Subcutaneous preadipocyte (primary cell): Measurements from ENCODE around the gene GUCD1. TPM values are rescaled to one million over a fixed set of nuclear protein-coding genes. Genes with fewer than 3 reads are reported as not detected.

ENCODE experiments used
- total RNA-seq: library from RNA; depleted of rRNA; stranded (reverse); fragments of >200 nt; gene quantifications from 2 replicates; pipeline ENCODE4 v1.2.3, GENCODE V29; 2012

GUCD1 gene
- 168 and 194 TPM in 2 replicates for total RNA-seq

GRCh38 chr22:24554313-24555164, at the start of gene GUCD1:
Gene GUCD1, minus strand, starts transcription at chr22:24555138. Its CDS starts 147 bp downstream, at chr22:24554991.

GRCh38 chr22:24602847-24603769, 48.2 kb upstream of the GUCD1 start, which contains the start of gene GGT1:
Gene GGT1, plus strand, starts transcription at chr22:24603193. Its CDS starts 7,889 bp downstream, at chr22:24611082.

DNA sequence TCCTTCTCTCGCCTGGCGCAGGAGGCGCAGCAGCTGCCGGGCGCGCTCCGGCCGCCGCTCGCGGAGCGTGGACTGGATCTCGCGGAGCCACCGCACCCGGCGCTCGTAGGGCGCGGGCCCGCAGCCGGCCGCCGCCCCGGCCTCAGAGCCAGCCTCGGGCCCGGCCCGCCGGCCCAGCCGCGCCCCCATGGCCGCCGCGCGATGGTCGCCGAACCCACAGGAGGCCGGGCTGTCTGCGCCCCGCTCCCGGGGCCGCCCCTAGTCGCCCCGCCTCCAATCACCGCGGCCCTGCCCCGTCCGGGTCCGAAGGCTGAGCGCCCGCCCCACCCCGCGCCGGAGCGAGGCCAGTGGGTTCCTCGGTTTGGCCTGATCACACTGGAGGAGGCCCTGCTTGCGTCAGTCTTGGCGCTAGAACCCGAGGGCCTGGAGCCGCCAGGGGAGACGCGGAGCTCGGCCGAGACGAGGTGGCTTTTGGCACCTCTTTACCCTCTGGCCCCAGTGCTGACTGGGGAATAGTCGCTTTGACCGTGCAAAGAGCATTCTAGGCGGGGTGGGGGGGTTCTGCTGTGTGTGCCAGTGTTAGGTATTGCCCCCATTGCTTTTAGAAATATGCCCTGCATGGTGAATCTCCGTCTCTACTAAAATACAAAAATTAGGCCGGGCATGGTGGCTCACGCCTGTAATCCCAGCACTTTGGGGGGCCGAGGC, 38.1 kb upstream of the GUCD1 start, which contains the start of gene LRRC75B:
Gene LRRC75B (minus strand): TSS at position 223 of the 708 bp plus-strand sequence. CDS start 34 bp downstream, at position 189.

GRCh38 chr22:24555165-24556039, 464 bp upstream of the GUCD1 start, which contains the start of gene SNRPD3:
Gene SNRPD3, plus strand, starts transcription at chr22:24555999. Its CDS starts 1,676 bp downstream, at chr22:24557675.

GRCh38 chr22:24494528-24495364, 60.2 kb downstream of the GUCD1 start, which contains the start of gene UPB1:
Gene UPB1, plus strand, starts transcription at chr22:24495332. Its CDS starts 72 bp downstream, at chr22:24495404.

Other genes starting within 250 kb of the GUCD1 start
- 1.1 and 4.1 TPM in 2 replicates for gene ADORA2A, start 127.5 kb downstream of the GUCD1 start, total RNA-seq
- gene UPB1, start 59.8 kb downstream of the GUCD1 start, total RNA-seq: not detected in 2 replicates
- gene SNRPD3, start 861 bp upstream of the GUCD1 start, total RNA-seq: 85.8 and 96.6 TPM in 2 replicates
- gene LRRC75B, start 37.9 kb upstream of the GUCD1 start, total RNA-seq: 3.3 and 5.5 TPM in 2 replicates
- 0.39 and 1.1 TPM in 2 replicates for gene GGT1, start 48.1 kb upstream of the GUCD1 start, total RNA-seq
- gene PIWIL3, start 219.6 kb upstream of the GUCD1 start, total RNA-seq: not detected in 2 replicates